ENCODE results near the gene NKD1.
"Not testable (repeated sequence)": the region's sequence is repeated elsewhere in the genome, so short reads cannot be mapped to it uniquely, and the experiment has no call there.

- TF ChIP-seq CTCF, POLR2A, POLR2AphosphoS5 (IDR thresholded peaks at IDR 0.05): not testable (repeated sequence)
Observed at GRCh38 chr16:50579373-50579772, 31.2 kb downstream of the NKD1 start.
